ENCODE results near the gene ARHGAP6.

DNA sequence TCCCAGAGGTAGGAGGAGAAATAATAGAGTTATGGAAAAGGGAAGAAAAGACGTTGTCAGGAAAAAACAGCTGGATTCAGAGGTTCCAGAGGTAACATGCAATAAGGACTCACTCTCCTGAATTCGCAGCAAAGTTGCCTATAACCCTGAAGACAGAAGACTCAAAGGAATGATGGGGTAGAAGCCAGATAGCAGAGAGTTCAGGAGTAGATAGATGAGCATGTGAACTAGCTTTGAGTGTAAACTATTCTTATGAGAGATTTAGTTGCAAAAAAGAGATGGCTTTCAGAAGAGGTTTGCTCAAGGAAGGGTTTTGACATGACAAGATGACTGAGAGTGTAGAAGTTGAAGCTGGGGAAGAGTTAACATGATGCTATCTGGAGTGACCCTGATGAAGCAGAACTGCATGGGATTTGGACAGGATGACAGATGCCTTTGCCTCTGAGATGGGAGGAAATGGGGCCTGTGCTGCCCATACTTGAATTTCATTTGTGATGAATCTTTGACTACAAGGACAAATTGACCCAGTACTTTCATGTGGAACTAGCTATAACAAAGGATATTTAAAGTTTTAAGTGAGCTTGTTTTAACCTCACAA, 298.6 kb downstream of the ARHGAP6 start:
- TF ChIP-seq, protein P1, sequence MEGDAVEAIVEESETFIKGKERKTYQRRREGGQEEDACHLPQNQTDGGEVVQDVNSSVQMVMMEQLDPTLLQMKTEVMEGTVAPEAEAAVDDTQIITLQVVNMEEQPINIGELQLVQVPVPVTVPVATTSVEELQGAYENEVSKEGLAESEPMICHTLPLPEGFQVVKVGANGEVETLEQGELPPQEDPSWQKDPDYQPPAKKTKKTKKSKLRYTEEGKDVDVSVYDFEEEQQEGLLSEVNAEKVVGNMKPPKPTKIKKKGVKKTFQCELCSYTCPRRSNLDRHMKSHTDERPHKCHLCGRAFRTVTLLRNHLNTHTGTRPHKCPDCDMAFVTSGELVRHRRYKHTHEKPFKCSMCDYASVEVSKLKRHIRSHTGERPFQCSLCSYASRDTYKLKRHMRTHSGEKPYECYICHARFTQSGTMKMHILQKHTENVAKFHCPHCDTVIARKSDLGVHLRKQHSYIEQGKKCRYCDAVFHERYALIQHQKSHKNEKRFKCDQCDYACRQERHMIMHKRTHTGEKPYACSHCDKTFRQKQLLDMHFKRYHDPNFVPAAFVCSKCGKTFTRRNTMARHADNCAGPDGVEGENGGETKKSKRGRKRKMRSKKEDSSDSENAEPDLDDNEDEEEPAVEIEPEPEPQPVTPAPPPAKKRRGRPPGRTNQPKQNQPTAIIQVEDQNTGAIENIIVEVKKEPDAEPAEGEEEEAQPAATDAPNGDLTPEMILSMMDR (conservative IDR thresholded peaks at IDR 0.05; ENCODE audit: low read depth, low read length): no peak
- no peak for TF ChIP-seq POLR2A (IDR thresholded peaks at IDR 0.05; ENCODE audit: low read depth, low read length)
